Trophoblast cell (in vitro differentiated cells and primary cell): Measurements from ENCODE around the gene TAPBPL.

Experiments used
- DNase-seq, 2 donors: peaks; one replicate each; pipeline ENCODE4 v3.0.0-alpha.2; 2016
- H2AFZ ChIP-seq: 2 replicates; pipeline ENCODE4 v1.6.1; 2013; ENCODE audit warnings: low read length, moderate library complexity, mild to moderate bottlenecking; ENCODE audit not compliant: insufficient read depth, poor library complexity
- H2AK5ac ChIP-seq: 2 replicates; pipeline ENCODE4 v1.6.1; 2013; ENCODE audit warnings: mild to moderate bottlenecking, low read length
- H2BK120ac ChIP-seq: 2 replicates; pipeline ENCODE4 v1.6.1; 2013; ENCODE audit warnings: low read length, mild to moderate bottlenecking, moderate library complexity; ENCODE audit not compliant: insufficient read depth, poor library complexity
- H2BK12ac ChIP-seq: 2 replicates; pipeline ENCODE4 v1.6.1; 2013; ENCODE audit warnings: mild to moderate bottlenecking, low read length, moderate library complexity
- H2BK5ac ChIP-seq: 2 replicates; pipeline ENCODE4 v1.6.1; 2013; ENCODE audit warnings: low read length, low read depth, moderate library complexity, mild to moderate bottlenecking; ENCODE audit not compliant: poor library complexity
- H3K14ac ChIP-seq: 2 replicates; pipeline ENCODE4 v1.6.1; 2013; ENCODE audit warnings: mild to moderate bottlenecking, low read length
- H3K18ac ChIP-seq: 2 replicates; pipeline ENCODE4 v1.6.1; 2013; ENCODE audit warnings: mild to moderate bottlenecking, low read length
- H3K23ac ChIP-seq: 2 replicates; pipeline ENCODE4 v1.6.1; 2013; ENCODE audit warnings: low read length
- H3K27ac ChIP-seq: 2 replicates; pipeline ENCODE4 v1.5.1; 2013; ENCODE audit warnings: low read depth, mild to moderate bottlenecking, inconsistent platforms, low read length, moderate library complexity
- H3K27me3 ChIP-seq: 2 replicates; pipeline ENCODE4 v1.6.1; 2013; ENCODE audit warnings: inconsistent platforms, mild to moderate bottlenecking, low read length, moderate library complexity; ENCODE audit not compliant: insufficient read depth
- H3K36me3 ChIP-seq, 2 experiments: 1 replicate in 1 of 2; 2 replicates in 1 of 2; pipeline ENCODE4 v1.6.1; 2013; ENCODE audit warnings: low read length in 2 of 2, mild to moderate bottlenecking in 2 of 2, moderate library complexity in 1 of 2; ENCODE audit not compliant: insufficient read depth in 2 of 2, control insufficient read depth in 1 of 2
- H3K4ac ChIP-seq: 2 replicates; pipeline ENCODE4 v1.6.1; 2013; ENCODE audit warnings: low read depth, mild to moderate bottlenecking, low read length, moderate library complexity
- H3K4me1 ChIP-seq, 2 experiments: 1 replicate in 1 of 2; 2 replicates in 1 of 2; pipeline ENCODE4 v1.6.1; 2013; ENCODE audit warnings: low read length in 2 of 2, mild to moderate bottlenecking in 2 of 2, moderate library complexity in 1 of 2; ENCODE audit not compliant: insufficient read depth in 2 of 2, control insufficient read depth in 1 of 2
- H3K4me2 ChIP-seq: 2 replicates; pipeline ENCODE4 v1.6.1; 2013; ENCODE audit warnings: inconsistent platforms, mild to moderate bottlenecking, low read length, moderate library complexity
- H3K4me3 ChIP-seq: 2 replicates; pipeline ENCODE4 v1.5.1; 2013; ENCODE audit warnings: mild to moderate bottlenecking, low read depth, low read length, inconsistent platforms
- H3K79me1 ChIP-seq: one replicate; pipeline ENCODE4 v1.6.1; 2013; ENCODE audit warnings: low read length
- H3K79me2 ChIP-seq: 2 replicates; pipeline ENCODE4 v1.6.1; 2013; ENCODE audit warnings: low read length, mild to moderate bottlenecking; ENCODE audit not compliant: control insufficient read depth, insufficient read depth, poor library complexity
- H3K9ac ChIP-seq: 2 replicates; pipeline ENCODE4 v1.6.1; 2013; ENCODE audit warnings: mild to moderate bottlenecking, low read length
- H3K9me3 ChIP-seq: 2 replicates; pipeline ENCODE4 v1.6.1; 2013; ENCODE audit warnings: low read depth, mild to moderate bottlenecking, control low read depth, inconsistent platforms, low read length; ENCODE audit not compliant: insufficient read depth
- H4K12ac ChIP-seq: 2 replicates; pipeline ENCODE4 v1.6.1; 2013; ENCODE audit warnings: low read depth, mild to moderate bottlenecking, low read length, moderate library complexity
- H4K8ac ChIP-seq: 2 replicates; pipeline ENCODE4 v1.6.1; 2013; ENCODE audit warnings: low read depth, mild to moderate bottlenecking, low read length, moderate library complexity
- H4K91ac ChIP-seq: one replicate; pipeline ENCODE4 v1.6.1; 2013; ENCODE audit warnings: low read depth, mild to moderate bottlenecking, low read length, moderate library complexity
- WGBS: extraction: QIAGEN DNeasy Blood & Tissue Kit; methylation state at CpG from one replicate; pipeline ENCODE4 v1.1.7; 2013; ENCODE audit warnings: missing lambda C conversion rate; ENCODE audit not compliant: insufficient read length, insufficient coverage; ENCODE audit errors: extremely low coverage; 5-methylcytosine and 5-hydroxymethylcytosine counted together

The TAPBPL gene

GRCh38 chr12:6469609-6470374, 17.9 kb downstream of the TAPBPL start:
- Histone ChIP-seq H4K91ac (peak overlapping the region; percentile 32), H3K4me3 (peak overlapping the region; percentile 76), H3K18ac (peak overlapping the region; percentile 65), H2BK120ac (peak overlapping the region; percentile 21), H3K14ac (peak overlapping the region; percentile 77), H3K4ac (peak overlapping the region; percentile 51), H3K23ac (no peak overlapping the region), H4K12ac (no peak overlapping the region), H4K8ac (no peak overlapping the region), H3K4me1 (peaks cover 5 to 7% of the 10 kb centered on the region in 2 experiments), H3K36me3 (peaks cover 4 to 10% of the 10 kb centered on the region in 2 experiments), H2BK5ac (no peak overlapping the region), H3K9me3 (no peaks in the 10 kb centered on the region), H3K27ac (peak overlapping the region; percentile 29), H3K79me2 (peaks cover 7% of the 10 kb centered on the region), H3K27me3 (no peaks in the 10 kb centered on the region), H2AK5ac (peak overlapping the region; percentile 2), H3K9ac (peak overlapping the region; percentile 81), H3K79me1 (peaks cover 9% of the 10 kb centered on the region), H2AFZ (peak overlapping the region; percentile 76), H2BK12ac (peak overlapping the region; percentile 36), H3K4me2 (peak overlapping the region; percentile 79)
- no CpG with 5 or more reads among the region's 16 CpGs for WGBS
- no peak for DNase-seq

DNA sequence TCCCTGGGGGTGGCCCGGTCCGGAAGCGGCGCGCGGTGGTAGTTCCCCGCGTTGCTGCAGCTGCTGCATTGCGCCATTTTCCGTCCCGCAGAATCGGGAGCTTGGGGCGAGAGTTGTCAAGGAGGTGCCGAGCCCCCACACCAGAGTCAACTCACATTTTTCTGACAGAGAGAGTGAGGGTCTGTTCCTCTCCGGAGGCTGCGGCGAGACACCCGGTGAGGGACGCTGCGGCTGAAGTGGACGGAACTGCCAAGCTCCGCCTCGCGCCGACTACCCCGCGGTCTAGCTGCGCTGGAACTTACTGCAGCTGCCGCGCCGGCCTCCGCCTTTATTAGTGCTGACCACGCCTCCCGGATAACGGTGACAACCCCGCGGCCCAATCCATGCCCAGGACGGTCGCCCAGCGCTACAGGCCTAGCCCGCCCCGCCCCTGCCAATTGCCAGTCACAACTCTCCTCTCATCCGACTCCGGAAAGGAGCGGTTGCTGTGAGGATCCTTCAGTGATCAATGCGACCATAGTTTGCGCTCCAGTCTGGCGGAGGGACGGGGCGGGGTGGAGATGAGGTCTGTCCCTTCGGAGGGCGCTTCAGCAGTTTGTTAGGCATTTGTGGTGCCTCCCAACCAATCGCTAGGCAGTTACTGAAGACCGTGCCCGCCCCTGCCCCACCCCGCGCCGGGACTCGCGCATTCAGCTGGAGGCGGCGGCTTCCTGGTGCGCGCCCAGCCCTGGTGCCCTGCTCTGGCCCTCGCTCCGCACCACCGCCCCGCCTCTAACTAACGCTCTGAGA, 18.7 kb downstream of the TAPBPL start, which contains the start of gene VAMP1:
VAMP1 (minus strand) TSS at position 303 of the 789 bp plus-strand sequence; CDS start at position 157, 146 bp downstream.
- peak within 1 kb of the TSS; percentile 76 for H2AFZ ChIP-seq
- peak within 1 kb of the TSS; percentile 2 for H2AK5ac ChIP-seq
- peak within 1 kb of the TSS; percentile 80 for H3K27ac ChIP-seq
- peak within 1 kb of the TSS; percentile 71 for H2BK5ac ChIP-seq
- DNase-seq, result peak; percentile 95 to 97
- H3K4me1 ChIP-seq, result peaks cover 5 to 7% of the 10 kb centered on the region in 2 experiments
- H4K12ac ChIP-seq, result no peak within 1 kb of the TSS
- peak within 1 kb of the TSS; percentile 49 for H4K91ac ChIP-seq
- peak within 1 kb of the TSS; percentile 81 for H3K9ac ChIP-seq
- H2BK120ac ChIP-seq, result peak within 1 kb of the TSS; percentile 74
- peak within 1 kb of the TSS; percentile 51 for H3K4ac ChIP-seq
- peak within 1 kb of the TSS; percentile 65 for H3K18ac ChIP-seq
- no peak within 1 kb of the TSS for H3K23ac ChIP-seq
- peaks cover 9% of the 10 kb centered on the region for H3K79me1 ChIP-seq
- peak within 1 kb of the TSS; percentile 39 for H2BK12ac ChIP-seq
- peaks cover 4 to 7% of the 10 kb centered on the region in 2 experiments for H3K36me3 ChIP-seq
- H4K8ac ChIP-seq, result peak within 1 kb of the TSS; percentile 79
- no peaks in the 10 kb centered on the region for H3K27me3 ChIP-seq
- H3K4me3 ChIP-seq, result peak within 1 kb of the TSS; percentile 76
- H3K9me3 ChIP-seq, result no peaks in the 10 kb centered on the region
- peak within 1 kb of the TSS; percentile 77 for H3K14ac ChIP-seq
- H3K79me2 ChIP-seq, result peaks cover 7% of the 10 kb centered on the region
- peak within 1 kb of the TSS; percentile 79 for H3K4me2 ChIP-seq
- no CpG with 5 or more reads among the region's 69 CpGs for WGBS

- DNase-seq, result no peak
- Histone ChIP-seq H4K12ac (no peak overlapping the region), H3K27me3 (no peaks in the 10 kb centered on the region), H3K27ac (no peak overlapping the region), H2BK12ac (no peak overlapping the region), H4K91ac (no peak overlapping the region), H2BK120ac (no peak overlapping the region), H3K4ac (no peak overlapping the region), H3K9me3 (no peaks in the 10 kb centered on the region), H3K14ac (no peak overlapping the region), H3K9ac (no peak overlapping the region), H3K79me2 (peaks cover 7% of the 10 kb centered on the region), H3K23ac (no peak overlapping the region), H2AK5ac (no peak overlapping the region), H3K36me3 (no peaks in the 10 kb centered on the region), H3K79me1 (peaks cover 13% of the 10 kb centered on the region), H2BK5ac (no peak overlapping the region), H2AFZ (no peak overlapping the region), H3K18ac (no peak overlapping the region), H3K4me1 (peaks cover 7 to 8% of the 10 kb centered on the region in 2 experiments), H3K4me3 (no peak overlapping the region), H4K8ac (no peak overlapping the region), H3K4me2 (no peak overlapping the region)
- no CpG with 5 or more reads among the region's 1 CpG for WGBS
Observed at GRCh38 chr12:6471989-6472360, 20.1 kb downstream of the TAPBPL start.

- Histone ChIP-seq H3K4me3 (no peak overlapping the region), H2BK12ac (no peak overlapping the region), H2BK5ac (no peak overlapping the region), H3K14ac (no peak overlapping the region), H3K27me3 (no peaks in the 10 kb centered on the region), H3K9me3 (peaks cover under 1% of the 10 kb centered on the region), H3K4ac (no peak overlapping the region), H3K23ac (no peak overlapping the region), H4K91ac (no peak overlapping the region), H3K18ac (no peak overlapping the region), H4K8ac (no peak overlapping the region), H2BK120ac (no peak overlapping the region), H3K36me3 (no peaks in the 10 kb centered on the region), H4K12ac (no peak overlapping the region), H3K4me1 (peaks cover 8 to 9% of the 10 kb centered on the region in 2 experiments), H2AK5ac (no peak overlapping the region), H3K4me2 (no peak overlapping the region), H3K9ac (no peak overlapping the region), H3K27ac (no peak overlapping the region), H2AFZ (no peak overlapping the region), H3K79me1 (peaks cover 16% of the 10 kb centered on the region), H3K79me2 (peaks cover 7% of the 10 kb centered on the region)
- no CpG with 5 or more reads among the region's 11 CpGs for WGBS
- DNase-seq, result no peak
Observed at GRCh38 chr12:6472491-6472890, 20.6 kb downstream of the TAPBPL start.
